ENCODE measurements around the gene CCDC183.

CCDC183 gene

DNA sequence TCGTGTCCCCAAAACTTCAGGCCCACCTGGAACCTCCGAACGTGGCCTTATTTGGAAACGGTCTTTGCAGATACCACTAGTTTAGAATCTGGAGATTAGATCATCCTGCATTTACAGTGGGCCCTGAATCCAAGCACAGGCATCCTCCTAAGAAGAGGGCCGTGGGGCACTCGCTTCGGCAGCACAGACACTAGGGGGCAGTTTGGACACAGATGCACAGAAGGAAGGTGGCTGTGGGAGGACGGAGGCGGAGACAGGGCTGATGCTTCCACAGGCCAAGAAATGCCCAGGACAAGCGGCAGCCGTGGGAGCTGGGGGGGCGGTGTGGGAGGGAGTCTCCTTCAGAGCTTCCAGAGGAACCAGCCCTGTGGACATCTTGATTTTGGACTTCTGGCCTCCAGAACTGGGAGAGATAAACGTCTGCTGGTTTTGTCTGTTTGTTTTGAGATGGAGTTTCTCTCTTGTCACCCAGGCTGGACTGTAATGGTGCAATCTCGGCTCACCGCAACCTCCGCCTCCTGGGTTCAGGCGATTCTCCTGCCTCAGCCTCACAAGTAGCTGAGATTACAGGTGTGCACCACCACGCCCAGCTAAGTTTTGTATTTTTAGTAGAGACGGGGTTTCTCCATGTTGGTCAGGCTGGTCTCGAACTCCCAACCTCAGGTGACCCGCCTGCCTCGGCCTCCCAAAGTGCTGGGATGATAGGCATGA is 35.1 kb upstream of the CCDC183 start:
- peak; percentile 81 for DNase-seq (ENCODE audit: low spot score)

DNA sequence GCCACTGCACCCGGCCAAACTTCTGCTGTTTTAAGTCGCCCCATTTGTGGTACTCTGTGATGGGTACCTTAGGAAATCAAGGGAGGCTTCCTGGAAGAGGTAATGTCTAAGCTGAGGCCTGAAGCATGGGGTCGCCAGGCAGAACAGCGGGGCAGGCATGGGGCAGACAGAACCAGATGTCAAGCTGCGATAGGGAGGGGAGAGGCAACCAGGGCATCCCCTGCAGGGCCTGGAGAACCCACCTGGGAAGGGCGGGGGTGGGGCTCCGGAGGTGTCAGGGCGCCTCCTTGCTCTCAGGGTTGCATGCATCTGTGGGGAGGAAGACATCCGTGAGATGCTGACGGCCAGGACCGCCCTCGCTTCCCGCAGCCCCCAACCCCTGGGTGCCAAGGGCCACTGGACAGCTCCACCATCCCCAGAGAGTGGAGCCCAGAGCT is 34.6 kb upstream of the CCDC183 start:
- no peak for DNase-seq (ENCODE audit: low spot score)

GRCh38 chr9:136762221-136762691 is 33.9 kb upstream of the CCDC183 start:
- DNase-seq (ENCODE audit: low spot score): no peak

GRCh38 chr9:136762915-136763648 is 33.1 kb upstream of the CCDC183 start:
- DNase-seq (ENCODE audit: low spot score): peak; percentile 76

- DNase-seq (ENCODE audit: low spot score): no peak
Observed at GRCh38 chr9:136763649-136764035, 32.5 kb upstream of the CCDC183 start.

DNA sequence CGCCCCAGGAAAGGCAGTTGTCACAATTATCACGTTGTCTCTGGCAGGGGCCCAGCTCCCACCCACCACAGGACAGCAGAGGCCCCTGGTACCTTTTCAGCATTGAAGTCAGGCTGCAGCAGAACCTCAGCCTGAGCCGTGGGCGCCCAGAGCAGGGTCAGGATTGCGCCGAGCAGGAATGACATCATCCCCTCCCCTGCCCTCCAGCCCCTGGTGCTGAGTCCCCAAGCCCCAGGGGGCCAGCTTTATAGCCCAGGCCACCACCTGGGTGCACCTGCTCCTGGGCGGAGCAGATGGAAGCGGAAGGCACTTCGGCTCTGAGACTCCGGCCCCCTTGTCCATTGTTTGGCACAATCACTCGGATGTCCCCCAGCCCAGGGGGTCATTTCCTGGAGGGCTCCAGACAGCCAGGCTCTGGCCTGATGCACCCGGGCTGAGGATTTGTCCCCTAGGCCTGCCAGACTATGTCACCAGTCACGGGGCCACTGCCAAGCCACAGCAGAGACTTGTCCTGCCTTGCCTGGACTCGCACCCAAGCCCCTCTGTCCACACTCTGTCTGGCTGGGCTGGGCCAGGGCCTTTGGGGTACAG is 31.7 kb upstream of the CCDC183 start, which contains the start of gene LCN15:
TSS of gene LCN15 (minus strand) at position 218 of the 591 bp plus-strand sequence. CDS start at position 188, 30 bp downstream.
- DNase-seq (ENCODE audit: low spot score): no peak

DNA sequence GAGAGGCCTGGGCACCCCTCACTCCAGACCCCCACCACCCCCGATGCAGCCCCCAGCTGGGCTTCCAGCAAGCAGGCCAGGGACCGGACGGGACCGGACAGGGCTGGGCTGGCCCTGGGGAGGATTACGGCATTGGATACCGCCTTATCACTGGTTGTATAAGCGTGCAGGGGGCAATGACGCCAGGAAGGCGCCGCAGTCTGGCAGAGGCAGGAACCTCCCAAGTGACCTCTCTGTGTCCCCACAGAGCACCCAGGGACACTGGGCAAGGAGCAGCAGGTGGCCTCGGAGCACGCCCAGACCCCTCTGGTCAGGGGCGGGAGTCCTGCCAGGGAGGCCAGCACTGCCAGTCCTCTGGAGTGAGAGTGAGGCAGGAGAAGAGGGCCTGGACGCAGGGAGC is 31.1 kb upstream of the CCDC183 start:
- no peak for DNase-seq (ENCODE audit: low spot score)

DNA sequence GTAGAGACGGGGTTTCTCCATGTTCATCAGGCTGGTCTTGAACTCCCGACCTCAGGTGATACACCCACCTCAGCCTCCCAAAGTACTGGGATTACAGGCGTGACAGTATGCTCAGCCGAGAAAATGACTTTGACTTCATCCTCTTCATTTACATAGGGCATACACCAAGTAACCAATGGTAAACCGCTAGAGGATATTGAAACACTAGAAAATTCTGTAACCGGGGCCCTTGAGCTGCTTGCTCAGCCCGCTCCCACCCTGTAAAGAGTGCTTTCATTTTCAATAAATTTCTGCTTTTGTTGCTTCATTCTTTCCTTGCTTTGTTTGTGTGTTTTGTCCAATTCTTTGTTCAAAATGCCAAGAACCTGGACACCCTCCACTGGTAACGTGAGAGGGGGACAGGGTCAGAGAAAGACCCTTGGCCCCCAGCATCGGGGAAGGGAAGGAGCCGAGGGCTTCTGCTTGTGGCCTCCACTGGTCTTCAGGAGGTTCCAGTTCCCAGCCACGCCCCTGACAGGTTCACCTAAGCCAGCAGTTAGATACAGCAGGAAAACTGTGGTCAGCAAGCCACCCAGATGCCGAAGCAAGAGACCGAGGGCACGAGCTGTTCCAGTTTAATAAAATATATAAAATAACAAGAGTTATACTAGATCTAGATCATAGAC is 30.3 kb upstream of the CCDC183 start:
- DNase-seq (ENCODE audit: low spot score): peak; percentile 65

- peak; percentile 93 for DNase-seq (ENCODE audit: low spot score)
Observed at GRCh38 chr9:136766410-136767120, 29.6 kb upstream of the CCDC183 start.

GRCh38 chr9:136769710-136770191 is 26.4 kb upstream of the CCDC183 start:
- DNase-seq (ENCODE audit: low spot score): peak; percentile 69

GRCh38 chr9:136771907-136772415 is 24.2 kb upstream of the CCDC183 start:
- peak; percentile 28 for DNase-seq (ENCODE audit: low spot score)

DNA sequence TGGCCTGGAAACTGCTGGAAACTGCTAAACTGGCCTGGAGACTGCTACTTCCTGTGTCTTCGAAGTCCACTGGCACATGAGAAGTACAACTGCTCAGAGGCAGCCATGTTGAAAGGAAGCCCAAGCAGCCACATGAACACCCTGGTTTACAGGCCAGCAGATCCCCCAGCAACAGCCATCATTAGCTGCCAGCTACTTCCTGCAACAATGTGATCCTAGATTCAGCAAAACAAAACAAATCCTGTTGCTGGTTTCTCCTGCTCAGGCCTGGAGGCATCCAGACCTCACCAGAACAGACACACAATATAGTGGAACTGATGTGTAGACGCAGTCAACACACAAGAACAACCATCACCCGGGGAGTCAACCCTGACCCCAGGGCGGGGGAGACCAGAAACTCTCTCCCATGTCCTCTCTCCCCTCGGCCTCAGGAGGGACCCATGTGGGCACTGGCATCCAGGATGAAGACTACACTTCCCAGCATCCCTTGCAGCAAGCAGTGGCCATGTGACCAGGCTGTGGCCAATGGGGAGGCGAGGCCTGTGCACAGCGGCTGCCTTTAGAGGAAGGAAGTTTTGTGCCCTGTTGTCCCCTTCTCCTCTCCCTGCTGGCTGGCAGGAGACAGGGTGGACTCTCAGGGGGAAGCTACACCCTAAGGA is 22.6 kb upstream of the CCDC183 start:
- peak; percentile 91 for DNase-seq (ENCODE audit: low spot score)

DNA sequence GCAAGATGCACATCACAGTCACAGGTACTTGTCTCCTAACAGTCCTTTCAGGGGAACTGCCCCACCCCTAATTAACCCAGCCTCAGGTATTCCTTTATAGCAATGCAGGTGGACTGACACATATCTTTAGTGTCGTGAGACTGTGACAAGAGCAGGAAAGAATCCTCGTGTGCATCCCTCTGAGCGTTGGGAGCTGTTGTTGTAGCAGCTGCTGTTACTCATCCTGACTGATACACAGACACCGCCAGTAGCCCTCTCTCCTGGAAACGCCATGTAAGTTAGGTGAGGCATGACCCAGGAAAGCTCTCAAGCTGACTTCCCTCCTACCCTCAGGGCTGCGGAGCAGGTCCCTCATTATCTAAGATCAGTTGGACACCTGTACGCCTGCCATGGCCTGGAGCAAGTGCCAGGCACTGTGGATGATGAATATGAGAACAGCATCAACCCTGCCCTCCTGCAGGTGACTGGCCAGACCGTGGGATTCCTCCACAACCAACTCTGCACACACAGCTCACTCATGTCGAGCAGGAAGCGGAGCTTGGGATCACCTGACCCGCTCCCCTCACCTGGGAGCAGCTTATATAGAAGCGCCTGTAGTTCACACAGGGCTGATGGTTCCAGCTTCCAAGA is 21.6 kb upstream of the CCDC183 start:
- no peak for DNase-seq (ENCODE audit: low spot score)

- no peak for DNase-seq (ENCODE audit: low spot score)
Observed at GRCh38 chr9:136775191-136775590, 20.9 kb upstream of the CCDC183 start.

GRCh38 chr9:136776947-136777346 is 19.2 kb upstream of the CCDC183 start:
- DNase-seq (ENCODE audit: low spot score): no peak

GRCh38 chr9:136777359-136777758 is 18.8 kb upstream of the CCDC183 start:
- no peak for DNase-seq (ENCODE audit: low spot score)

GRCh38 chr9:136779808-136780207 is 16.3 kb upstream of the CCDC183 start:
- DNase-seq (ENCODE audit: low spot score): no peak

- no peak for DNase-seq (ENCODE audit: low spot score)
Observed at GRCh38 chr9:136782452-136782851, 13.7 kb upstream of the CCDC183 start.

- peak; percentile 77 for DNase-seq (ENCODE audit: low spot score)
Observed at GRCh38 chr9:136784249-136784996, 11.7 kb upstream of the CCDC183 start.

DNA sequence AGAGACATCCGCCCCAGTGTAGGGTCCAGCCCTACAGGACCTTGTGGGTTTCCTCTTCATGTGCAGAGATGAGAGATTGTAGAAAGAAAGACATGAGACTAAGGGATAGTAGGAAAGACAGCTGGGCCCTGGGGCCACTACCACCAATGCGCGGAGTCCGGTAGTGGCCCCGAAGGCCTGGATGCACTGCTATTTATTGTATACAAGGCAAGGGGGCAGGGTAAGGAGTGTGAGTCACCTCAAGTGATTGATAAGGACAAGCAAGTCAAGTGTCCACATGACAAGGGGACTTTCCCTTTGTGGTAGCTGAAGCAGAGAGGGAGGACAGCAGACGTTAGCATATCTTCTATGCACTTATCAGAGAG is 11.2 kb upstream of the CCDC183 start:
- no peak for DNase-seq (ENCODE audit: low spot score)

Data from NAMALWA (cell line).